ENCODE results near the gene BEST4.
"Not testable (repeated sequence)": the region's sequence is repeated elsewhere in the genome, so short reads cannot be mapped to it uniquely, and the experiment has no call there.

Gene BEST4

DNA sequence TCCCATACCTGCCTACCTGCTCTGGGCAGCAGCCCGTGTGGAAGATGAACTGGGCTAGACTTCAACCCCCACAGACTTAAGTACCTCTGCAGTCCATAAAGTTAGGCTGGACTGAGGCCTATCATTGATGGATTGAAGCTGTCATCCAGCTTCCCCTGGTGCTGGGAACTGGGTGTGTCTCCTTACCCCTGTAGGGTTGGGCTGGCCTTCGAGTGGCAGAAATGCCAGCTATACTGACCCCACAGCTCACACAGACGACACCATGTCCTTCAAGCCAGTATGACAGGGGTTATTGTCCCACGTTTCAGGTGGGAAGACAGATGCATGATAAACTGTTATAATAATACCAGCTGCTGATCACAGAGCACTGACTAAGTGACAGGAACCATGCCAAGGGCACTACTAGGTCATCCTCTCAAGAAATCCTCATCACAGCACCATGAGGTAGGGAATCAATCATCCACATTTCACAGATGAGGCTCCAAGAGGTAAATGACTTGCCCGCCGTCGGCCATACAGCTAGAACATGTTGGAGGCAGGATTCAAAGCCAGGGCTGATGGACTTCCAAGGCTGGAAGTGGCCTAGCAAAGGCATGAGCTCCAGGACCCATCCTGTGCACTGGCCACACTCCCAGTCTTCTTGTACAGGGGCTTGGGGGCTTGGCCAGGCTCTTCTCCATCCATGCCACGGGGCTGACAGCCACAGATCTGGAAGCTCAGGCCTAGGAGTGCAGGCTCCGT lies at the start of gene BEST4:
Gene BEST4, minus strand, starts transcription at position 51 of the 741 bp plus-strand sequence. CDS start 465 bp downstream, outside the sequence.
- no peak for DNase-seq (ENCODE audit: low spot score)

DNA sequence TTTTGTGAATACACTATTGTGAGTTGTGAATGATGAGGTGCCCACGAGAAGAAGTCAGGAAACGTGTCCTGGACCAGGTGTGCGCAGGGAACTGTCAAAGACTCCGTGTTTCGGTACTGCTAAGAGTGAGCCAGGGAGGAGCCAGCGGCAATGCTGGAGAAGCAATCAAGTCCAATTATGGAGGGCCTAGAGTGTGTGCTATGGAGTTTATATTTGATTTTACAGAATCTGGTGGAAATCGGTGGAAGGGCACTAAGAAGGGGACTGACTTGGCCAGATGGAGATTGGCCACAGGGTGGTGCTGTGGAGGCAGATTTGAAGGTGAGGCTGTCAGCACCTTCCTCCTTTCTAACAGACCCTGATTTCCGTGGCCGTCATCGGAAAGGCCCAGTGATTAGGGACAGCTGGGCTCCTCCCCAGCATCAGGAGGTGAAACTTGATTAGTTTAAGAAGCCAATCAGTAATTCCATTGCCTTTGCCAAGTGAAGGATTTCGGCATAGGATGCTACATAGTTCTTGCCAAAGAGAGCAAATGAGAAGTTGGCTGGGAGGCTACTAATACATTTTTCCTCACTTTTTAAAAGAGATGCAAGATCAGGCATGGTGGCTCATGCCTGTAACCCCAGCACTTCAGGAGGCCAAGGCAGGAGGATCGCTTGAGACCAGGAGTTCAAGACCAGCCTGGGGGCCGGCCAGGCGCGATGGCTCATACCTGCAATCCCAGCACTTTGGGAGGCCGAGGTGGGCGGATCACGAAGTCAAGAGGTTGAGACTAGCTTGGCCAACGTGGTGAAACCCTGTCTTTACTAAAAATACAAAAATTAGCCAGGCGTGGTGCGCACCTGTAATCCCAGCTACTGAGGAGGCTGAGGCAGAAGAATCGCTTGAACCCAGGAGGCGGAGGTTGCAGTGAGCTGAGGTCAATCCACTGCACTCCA lies 48.0 kb upstream of the BEST4 start:
- peak; percentile 90 for DNase-seq (ENCODE audit: low spot score)

DNA sequence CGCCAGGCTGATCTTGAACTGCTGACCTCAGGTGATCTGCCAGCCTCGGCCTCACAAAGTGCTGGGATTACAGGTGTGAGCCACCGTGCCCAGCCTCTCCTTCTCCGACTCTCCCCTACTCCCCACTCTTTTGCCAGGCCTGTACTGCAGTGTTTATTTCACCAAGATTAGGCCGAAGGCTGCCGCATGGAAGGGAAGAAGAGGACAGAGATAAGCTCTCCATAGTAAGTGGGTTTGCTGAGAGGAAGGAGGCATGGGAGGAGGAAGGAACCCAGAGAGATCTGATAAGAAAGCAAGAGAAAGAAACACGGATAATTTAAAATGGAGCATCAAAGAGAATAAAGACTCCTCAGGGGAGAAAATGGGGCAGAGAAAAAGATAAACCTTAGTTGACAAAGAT lies 46.4 kb upstream of the BEST4 start:
- no peak for DNase-seq (ENCODE audit: low spot score)

DNA sequence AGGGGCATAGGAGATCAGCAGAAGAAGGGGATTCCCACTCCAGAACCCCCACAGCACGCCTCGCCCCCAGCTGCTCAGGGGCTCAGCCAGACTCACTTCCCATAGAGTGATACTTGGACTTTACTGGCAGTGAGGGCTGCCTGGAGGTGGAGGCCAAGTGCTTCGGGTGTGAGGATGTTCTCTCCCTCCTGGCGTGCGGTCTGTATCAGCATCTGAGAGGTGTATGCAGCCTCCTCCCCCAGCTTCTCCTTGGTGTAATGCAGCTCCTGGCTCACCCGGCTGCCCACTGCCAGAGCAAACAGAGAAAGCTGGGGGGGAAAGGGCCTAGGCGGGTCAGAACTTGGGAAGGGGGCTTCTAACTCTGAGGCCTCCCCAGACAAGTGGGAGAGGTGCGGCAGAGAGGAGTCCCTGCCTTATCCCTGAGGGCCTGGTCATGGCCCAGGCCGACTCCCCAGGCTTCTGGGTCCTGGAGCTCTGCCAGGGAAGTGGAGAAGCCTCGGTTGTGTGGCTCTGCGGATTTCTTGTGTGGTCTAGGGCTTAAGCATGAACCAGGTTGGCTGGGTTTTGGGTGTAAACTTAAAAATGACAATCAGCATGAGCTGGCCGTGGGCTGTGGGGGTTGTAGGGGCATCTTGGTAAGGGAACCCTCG lies 44.2 kb upstream of the BEST4 start:
- no peak for DNase-seq (ENCODE audit: low spot score)

DNA sequence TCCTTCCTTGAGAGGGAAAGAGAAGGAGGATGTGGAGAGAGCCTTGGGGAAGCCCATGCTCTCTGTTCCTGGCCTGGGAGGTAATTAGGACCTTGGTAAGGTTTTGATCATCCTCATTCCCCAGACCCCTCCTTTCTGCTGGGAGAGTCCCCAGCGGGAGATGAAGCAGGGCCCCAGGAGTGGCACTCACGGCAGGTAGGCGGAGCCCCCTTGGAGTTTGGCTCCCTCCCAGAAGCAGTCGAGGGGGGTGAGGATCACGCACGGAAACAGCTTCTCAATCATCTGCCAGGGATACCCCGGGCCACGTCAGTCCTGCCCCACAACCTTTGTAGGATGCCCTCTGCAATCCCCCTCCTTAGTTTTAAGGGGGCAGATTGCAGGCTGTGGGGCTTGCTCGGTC lies 43.5 kb upstream of the BEST4 start:
- no peak for DNase-seq (ENCODE audit: low spot score)

DNA sequence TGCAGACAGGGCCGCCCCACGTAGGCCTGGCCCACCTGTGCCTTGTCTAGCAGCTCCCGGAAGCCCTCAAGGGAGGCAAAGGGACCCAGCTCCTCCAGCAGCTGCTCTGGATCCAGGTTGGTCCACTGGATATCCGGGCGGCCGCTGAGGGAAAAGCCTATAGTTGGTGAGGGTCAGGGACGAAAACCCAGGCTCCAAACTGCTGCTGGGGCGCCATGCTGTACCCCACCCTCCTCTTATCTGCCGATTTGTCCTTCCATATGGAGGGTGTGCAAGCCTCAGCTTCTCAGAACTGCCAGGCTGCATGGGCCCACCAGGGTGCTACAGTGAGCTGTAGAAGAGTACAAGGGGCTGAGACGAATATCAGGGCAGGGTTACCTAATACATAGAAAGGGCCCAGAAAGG lies 42.9 kb upstream of the BEST4 start:
- no peak for DNase-seq (ENCODE audit: low spot score)

DNA sequence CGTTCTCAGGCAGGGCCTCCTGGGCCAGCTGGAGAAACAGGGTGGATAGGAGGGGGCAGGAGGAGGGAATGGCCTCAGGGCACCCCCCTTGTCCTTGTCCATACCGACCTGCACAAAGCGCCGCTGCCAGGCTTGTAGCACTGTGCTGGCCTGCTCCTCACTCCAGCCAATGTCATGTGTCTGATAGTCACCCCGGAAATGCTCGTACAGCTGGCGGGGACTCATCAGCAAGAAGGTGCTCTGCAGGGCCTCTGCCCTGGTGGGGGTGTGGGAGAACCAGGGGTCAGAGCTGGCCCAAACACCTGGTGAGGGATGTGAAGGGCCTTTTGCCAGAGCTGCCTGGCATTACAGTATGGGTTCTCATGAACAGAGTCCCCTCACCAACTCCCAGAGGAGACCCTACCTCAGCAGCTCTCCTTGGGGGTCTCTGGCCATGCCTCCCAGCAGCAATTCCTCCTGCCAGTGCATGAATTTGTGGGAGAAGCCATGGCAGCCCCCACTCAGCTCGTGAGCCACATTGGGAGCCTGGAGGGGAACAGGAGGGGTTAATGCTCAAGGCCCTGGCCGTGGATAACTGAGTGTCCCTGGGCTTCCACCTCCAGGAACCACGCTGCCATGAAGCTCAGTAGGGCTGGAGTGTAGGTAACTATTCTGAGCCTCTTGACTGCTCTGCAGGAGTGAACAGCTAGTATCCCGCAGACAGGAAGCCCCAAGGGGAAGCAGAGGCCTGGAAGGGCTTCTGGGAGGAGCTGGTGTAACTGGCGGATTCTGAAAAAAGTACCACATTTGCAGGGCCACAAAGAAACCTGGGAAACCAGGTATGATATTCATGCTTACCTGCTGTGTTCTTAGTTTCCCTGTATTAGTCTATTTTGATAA lies 41.8 kb upstream of the BEST4 start:
- no peak for DNase-seq (ENCODE audit: low spot score)

DNA sequence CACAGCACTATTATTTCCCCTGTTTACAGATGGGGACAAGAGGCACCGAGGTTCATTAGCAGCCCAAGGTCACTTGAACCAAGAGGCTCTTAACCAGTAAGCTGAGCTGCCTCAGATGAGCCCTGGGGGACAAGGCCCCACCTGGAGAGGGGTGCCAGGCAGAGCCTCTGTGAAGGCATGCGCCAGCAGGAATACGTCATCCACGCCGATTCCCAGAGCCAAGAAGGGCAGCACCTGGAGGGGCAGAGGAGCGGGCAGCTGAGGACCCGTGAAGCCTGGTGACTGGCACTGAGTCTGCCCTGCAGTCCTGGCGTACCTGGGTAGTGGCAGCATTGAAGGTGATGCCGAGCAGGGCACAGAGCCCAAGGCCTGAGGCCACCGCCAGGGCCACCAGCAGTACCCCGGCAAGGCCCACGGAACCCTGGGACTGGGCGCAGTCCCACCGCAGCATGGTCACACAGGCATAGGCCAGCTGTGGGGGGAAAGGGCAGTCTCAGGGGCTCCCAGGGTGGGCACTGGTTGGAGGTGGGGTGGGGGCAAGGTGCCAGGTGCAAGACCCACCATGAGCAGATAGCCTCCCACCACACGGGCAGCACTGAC lies 41.0 kb upstream of the BEST4 start:
- DNase-seq (ENCODE audit: low spot score): no peak

DNA sequence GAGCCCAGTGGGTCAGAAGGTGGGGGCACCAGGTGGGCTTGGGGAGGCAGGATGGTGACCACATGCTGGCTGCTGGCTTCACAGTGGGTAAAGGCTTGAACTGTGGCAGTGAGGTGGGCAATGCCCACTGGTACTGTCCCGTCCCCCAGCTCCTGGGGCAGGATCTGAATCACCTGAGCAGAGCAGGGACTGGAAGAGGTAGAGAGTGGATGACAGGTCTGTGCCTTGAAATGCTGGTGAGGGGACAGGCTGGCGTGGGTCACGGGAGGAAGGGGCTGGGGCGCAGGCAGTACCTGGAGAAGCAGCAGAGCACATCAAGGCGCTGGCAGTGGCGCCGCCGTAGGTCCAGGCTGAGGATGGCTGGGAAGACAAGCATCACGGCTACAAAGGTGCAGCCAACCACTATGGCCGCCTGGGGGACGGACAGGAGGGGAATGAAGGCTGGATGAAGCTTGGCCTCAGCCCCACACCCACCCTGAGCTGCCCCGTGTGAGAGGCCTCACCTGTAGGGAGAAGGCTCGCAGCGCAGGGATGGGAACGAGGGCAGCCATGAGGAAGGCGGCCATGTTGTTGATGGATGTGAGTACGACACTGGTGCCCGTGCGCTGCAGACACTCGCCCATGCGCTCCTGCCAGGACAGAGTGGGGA lies 40.2 kb upstream of the BEST4 start:
- DNase-seq (ENCODE audit: low spot score): no peak

DNA sequence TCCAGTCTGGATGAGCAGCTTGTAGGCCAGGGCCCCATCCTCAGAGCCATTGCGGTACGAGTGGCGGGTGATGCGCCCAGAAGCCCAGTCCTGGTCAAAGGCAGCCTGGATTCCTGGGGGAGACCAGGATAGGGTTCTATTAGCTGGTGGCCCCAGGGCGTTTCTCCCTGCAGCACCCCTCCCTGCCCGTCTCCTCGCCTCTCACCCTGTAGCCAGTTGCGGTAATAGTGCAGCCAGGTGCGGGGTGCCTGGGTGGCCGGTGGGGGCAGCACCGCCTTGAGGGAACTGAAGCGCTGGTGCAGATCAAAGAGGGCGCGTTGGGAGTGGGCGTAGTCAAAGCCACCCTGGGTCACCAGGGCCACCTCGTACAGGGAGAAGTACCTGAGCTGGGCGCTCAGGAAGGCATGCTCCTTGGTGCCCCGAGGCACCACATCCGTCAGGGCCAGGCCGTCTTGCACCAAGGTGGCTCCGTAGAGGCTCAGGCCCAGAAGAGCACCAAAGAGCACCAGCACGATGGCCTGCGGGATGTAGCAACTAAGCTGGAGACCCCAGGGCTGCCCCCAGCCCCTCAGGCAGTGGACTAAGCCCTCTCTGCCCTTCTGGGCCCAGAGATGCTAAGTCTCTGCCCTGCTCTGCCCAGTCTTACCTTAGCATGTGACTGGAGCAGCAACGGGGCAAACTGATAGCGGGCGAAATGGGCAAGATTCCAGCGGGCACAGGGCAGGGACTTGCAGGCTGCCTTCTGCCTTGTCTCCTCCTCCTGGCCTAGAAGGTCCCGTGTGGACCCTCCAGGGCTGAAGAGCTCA lies 39.4 kb upstream of the BEST4 start:
- no peak for DNase-seq (ENCODE audit: low spot score)

DNA sequence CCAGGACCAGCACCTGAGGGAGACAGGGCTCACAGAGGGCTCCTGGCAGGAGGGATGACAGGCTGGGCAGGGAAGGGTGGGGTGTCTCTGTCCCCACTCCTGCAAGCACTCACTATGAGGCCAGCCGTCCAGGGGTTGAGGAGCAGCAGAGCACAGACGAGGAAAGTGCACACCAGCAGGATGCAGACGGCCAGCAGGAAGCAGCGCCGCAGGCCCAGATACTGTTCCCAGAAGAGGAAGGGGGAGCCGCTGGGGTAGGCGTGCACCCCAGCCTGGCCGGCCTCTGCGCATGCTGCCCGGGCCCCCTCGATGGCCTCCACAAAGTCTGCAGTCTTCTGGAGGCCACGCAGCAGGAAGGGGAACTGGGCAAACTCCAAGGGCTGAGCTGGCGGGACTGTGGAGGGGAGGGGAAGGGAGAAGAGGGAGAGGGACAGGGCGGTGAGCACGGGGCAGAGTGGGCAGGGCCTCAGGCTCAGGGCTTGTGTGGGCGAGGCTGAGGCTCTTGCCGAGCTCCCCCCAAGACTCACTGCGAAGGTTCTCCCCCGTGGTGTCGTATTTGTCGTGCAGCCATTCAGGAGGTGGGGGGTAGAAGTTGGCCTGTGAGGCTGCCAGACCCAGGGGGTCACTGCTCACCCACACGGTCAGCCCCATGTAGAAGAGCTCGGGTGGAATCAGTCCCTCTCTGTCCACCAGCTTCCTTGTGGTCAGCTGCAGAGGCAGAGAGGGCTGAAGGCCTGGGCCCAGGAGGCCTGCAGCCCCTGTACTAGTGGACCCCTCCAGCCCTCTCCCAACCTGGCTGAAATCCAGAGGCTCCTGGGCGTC lies 38.6 kb upstream of the BEST4 start:
- DNase-seq (ENCODE audit: low spot score): no peak

DNA sequence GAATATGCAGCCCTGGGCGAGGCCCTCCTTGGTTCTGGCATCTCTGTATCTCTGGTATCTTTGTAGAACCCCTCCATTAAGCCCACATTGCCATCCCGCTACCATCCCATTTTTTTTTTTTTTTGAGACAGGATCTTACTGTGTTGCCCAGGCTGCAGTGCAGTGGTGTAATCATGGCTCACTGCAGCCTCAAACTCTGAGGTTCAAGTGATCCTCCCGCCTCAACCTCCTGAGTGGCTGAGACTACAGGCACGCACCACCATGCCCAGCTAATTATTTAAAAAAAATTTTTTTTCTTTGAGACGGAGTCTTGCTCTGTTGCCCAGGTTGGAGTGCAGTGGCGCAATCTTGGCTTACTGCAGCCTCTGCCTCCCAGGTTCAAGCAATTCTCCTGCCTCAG lies 36.4 kb upstream of the BEST4 start:
- DNase-seq (ENCODE audit: low spot score): not testable (repeated sequence)

DNA sequence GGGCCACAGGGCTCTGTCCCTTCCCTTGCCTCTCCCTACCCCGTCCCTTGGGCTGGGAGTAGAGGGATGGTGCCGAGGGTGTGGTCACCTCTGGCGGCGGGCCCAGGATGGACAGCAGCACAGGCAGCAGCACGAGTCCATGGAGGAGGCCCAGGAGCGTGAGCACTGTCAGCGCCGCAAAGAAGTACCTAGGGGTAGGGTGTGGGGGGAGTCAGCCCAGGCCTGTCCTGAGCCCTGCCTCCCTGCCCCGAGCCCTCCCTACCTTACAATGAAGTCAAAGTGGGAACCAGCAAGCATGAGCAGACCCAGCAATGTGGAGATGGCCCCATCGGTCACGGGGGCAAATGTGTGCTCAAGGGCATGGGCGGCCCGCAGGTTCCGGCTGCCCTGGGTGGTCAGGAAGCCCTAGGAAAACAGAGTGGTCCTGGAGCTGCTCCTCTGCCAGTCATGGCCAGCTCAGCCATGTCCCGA lies 35.0 kb upstream of the BEST4 start:
- no peak for DNase-seq (ENCODE audit: low spot score)

DNA sequence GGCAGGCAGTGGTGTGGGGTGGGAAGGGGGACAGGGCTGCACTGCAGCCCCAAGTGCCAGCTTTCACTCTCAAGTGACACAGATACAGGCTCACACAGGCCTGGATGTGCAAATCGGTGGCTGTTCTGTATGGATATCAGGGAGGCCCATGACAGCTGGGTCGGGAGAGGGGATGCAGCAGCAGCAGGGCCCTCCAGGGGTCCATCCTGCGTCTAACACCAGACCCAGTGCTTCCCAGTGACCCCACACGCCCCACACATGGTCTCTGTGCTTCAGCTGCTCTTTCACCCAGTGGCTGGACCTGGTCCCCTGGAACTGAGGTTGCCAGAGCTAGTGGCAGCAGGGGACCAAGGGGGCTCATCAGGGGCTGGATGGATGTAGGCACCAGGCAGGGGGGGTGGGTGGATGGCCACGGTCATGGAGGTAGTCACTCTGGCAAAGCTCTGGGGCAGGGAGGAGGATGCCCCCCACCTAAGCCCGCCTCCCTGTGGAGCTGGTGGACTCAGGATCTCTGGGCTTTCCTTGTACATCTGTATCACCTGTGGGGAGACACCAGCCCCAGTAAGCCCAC lies 34.2 kb upstream of the BEST4 start:
- no peak for DNase-seq (ENCODE audit: low spot score)

DNA sequence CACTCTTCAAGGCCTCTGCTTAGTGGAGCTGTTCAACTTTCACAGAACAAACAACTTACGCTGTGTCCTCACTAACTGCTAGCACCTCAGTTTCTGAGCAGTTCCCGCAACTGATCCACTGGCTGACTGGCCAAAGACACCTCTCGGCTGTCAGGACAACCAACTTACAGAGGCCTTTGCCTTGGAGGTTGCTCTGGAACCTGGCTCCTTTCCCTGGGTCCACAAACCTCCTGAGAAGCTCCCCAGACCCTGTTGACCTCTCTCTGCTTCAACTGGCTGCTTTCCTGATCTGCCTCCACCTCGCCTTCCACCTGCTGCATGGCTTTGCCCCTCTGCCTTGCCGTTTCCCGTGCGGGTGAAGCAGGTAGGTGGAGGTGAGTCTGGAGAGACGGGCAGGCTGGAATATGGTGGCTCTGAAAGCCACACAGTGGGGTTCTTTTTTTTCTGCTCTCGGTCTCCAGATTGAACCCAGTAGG lies 33.3 kb upstream of the BEST4 start:
- peak; percentile 44 for DNase-seq (ENCODE audit: low spot score)

DNA sequence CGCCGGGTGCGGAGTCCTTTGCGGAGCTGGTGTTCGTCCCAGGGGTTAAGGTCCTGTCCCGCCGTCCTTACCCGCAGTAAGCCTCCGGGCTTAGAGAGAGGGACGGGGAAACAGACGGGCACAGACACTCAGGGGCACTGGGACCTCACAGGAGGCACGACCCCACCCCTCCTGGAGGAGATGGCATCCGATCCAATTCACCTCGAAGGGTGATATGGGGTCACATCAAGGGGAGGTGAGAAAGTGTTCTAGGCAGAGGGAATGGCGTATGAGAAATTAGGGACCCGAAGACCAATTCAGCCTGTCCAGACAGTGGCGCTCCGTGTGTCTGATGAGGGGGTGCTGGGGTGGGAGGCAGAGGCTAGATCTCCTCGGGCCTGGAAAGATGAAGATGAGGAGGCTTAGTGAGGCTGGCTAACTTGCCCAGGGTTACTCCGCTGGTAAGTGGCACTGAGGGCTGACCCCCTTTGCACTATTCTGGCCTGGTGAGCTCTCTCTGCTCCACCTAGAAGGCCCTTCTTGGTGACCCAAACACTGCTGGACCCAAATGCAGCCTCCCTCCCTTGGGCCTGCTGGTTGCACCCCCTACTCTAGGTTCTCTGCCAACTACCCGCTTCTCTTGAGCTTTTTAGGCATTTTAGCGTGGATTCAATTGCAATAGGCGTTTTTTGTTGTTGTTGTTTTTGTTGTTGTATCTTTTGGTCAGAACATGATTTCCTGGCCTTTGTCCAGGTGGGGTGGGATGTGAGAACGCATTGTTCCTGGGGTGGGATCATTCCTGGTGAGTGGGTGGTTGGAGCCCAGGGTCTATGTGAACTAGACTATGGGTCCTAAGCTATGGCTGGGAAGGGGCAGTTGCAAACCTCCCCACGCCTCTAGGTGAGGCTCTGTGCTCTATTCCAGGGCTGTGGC lies 32.6 kb upstream of the BEST4 start:
- DNase-seq (ENCODE audit: low spot score): no peak

DNA sequence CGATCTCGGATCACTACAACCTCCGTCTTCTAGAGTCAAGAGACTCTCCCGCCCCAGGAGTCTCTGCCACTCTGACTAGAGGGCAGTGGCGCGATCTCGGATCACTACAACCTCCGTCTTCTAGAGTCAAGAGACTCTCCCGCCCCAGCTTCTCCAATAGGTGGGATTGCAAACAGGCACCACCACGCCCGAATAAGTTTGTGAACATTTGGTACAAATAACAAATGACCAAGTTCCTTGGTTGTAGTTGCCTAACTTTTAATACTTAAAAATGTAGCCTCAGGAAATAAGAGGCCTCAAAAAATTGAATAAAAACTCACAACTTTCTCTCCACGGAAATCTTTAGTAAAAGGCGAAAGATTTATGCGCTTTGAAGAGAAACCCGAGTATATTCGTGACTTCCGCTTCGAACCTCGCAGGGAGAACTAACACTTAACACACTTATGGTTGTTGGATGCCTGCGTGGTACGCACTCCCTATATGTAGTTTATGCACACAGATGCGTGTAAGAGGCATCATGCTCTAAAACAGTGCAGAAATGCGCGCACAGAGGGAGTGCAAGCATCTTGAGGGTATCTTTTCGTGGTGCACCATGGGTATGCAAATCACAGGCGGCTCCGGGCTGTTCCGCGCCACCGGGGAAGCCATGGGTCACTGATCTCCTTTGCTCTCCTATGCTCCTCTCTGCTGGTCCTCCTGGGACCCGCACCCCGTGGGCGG lies 31.8 kb upstream of the BEST4 start:
- peak; percentile 94 for DNase-seq (ENCODE audit: low spot score)

Measured in cerebellar cortex (tissue), 1 donor.